GM12891 (cell line): ENCODE data around the gene P2RY14.

Experiments used
- DNase-seq: peaks from one replicate; pipeline ENCODE4 v3.0.0; 2011; ENCODE audit warnings: low spot score; ENCODE audit not compliant: insufficient read length
- FAIRE-seq: peaks from 2 replicates; lab custom pipeline; 2011; peaks lifted over from hg19 to GRCh38; lab: Jason Lieb, UNC
- PAX5 ChIP-seq: IDR thresholded peaks from 2 replicates; pipeline ENCODE4 v1.6.1; 2011; ENCODE audit warnings: low read length, moderate library complexity, mild to moderate bottlenecking; ENCODE audit not compliant: insufficient read depth, severe bottlenecking
- POLR2A ChIP-seq: IDR thresholded peaks from 2 replicates; pipeline ENCODE4 v1.6.1; 2011; ENCODE audit warnings: low read depth, low read length, control low read depth
- POLR2AphosphoS5 ChIP-seq: IDR thresholded peaks from 2 replicates; pipeline ENCODE4 v1.6.1; 2011; ENCODE audit warnings: low read depth, low read length, control low read depth
- POU2F2 ChIP-seq: IDR thresholded peaks from 2 replicates; pipeline ENCODE4 v1.6.1; 2011; ENCODE audit warnings: low read depth, mild to moderate bottlenecking, control low read depth, low read length, moderate library complexity
- SPI1 ChIP-seq: IDR thresholded peaks from 2 replicates; pipeline ENCODE4 v1.6.1; 2011; ENCODE audit warnings: low read depth, low read length, control low read depth
- TAF1 ChIP-seq: IDR thresholded peaks from 2 replicates; pipeline ENCODE4 v1.6.1; 2011; ENCODE audit warnings: low read depth, low read length, control low read depth

The P2RY14 gene

DNA sequence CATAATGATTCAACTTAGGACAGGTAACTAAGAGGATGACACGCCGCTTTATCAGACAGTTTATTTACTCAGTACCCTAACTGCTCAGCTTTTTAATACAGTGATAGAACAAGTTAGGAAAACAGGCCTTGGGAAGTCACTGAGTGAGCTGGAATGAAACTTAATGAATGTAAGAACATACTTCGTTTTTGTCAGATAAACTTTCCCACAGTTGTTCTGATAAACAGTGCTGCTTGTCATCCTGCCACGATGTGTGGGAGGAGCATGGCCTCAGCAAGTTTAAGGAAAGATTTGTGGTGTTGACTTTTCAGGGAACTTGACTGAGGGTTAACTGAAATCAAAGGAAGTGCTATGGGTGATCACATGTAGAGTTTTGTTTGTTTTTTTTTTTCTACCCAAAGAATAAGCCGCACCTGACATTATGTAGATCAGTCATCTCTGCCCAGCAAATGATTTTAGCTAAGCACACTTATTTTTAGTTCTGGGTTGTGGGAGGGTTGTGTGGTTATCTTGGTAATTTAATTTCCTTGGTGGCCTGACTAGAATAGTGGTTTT lies 5.6 kb upstream of the P2RY14 start:
- DNase-seq (no peak), FAIRE-seq (no peak)
- TF ChIP-seq POU2F2 (no peak), TAF1 (no peak), POLR2AphosphoS5 (no peak), PAX5 (no peak), SPI1 (no peak), POLR2A (no peak)

DNA sequence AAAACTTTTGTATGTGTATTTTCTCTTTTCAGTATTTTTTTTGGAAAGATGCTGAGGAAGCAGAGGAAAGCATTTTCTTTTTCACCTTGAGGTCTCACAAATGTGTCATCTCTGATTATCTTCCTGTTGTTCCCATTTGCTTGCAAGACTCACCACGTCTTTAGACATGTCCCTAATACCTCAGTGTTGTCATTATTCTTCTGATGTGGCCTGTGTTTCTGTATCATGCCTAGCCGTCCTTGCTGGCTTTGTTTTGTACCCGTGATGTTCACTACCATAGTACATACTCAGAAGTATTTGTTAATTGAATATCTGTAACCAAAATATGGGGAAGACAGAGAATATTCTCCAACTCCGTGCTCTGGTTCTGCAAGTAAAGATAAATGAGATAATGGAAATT lies 5.0 kb upstream of the P2RY14 start:
- FAIRE-seq (no peak), DNase-seq (no peak)
- TF ChIP-seq PAX5 (no peak), SPI1 (no peak), POU2F2 (no peak), POLR2A (no peak), TAF1 (no peak), POLR2AphosphoS5 (no peak)

- TF ChIP-seq TAF1 (no peak), PAX5 (no peak), POU2F2 (no peak)
- FAIRE-seq (no peak), DNase-seq (peak; percentile 10)
Observed at GRCh38 chr3:151282921-151283320, 4.6 kb upstream of the P2RY14 start.

- no peak for DNase-seq
- TF ChIP-seq SPI1 (no peak), TAF1 (no peak), POLR2A (no peak), POLR2AphosphoS5 (no peak), POU2F2 (no peak), PAX5 (no peak)
Observed at GRCh38 chr3:151281671-151282324, 3.5 kb upstream of the P2RY14 start.

DNA sequence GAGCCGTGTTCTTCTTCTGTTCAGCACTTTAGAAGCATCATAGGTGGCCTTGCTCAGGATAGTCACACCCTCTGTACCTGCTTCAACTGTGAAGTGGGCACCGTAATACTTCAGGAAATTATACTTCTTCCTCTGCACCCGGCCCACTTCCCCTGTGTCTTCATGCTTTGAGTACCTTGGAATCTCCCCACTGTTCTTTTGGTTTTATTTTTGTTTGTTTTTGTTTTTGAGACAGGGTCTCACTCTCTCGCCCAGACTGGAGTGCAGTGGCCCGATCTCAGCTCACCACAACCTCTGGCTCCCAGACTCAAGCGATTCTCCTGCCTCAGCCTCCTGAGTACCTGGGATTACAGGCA lies 1.7 kb downstream of the P2RY14 start:
- DNase-seq (no peak), FAIRE-seq (peak; percentile 82)
- no peak for TF ChIP-seq POLR2A
- peak; percentile 78 for TF ChIP-seq SPI1

More at GRCh38 chr3:151281671-151282324, 3.5 kb upstream of the P2RY14 start:
- FAIRE-seq = no peak

- FAIRE-seq = no peak
- no peak for TF ChIP-seq PAX5
- no peak for TF ChIP-seq SPI1
- TF ChIP-seq POU2F2 = no peak
- TF ChIP-seq TAF1 = no peak
- TF ChIP-seq POLR2A = no peak
- TF ChIP-seq POLR2AphosphoS5 = no peak
- DNase-seq = no peak
Observed at GRCh38 chr3:151276038-151276686, 2.2 kb downstream of the P2RY14 start.

DNA sequence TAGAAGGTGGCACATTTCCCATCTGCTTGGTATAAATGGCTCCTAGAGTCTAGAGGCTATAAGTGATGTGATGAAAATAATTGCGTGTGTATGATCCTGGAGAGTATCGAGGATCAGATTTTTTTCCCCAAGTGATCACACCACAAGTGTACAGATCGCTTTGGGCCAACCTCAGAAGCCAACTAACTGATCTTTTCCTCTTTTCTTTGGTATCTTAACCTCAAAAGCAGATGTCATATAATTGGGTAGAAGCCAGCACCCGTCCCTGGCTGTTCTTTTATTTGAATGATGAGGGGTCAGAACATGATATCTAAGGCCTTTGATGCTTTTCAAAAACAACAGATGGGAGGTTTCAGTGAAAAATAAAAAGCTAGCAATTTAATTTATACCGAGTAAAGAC lies 3.3 kb downstream of the P2RY14 start:
- no peak for FAIRE-seq
- no peak for TF ChIP-seq PAX5
- no peak for TF ChIP-seq POLR2AphosphoS5
- TF ChIP-seq TAF1 = no peak
- TF ChIP-seq POU2F2 = no peak
- TF ChIP-seq POLR2A = no peak
- TF ChIP-seq SPI1 = no peak
- DNase-seq = no peak

DNA sequence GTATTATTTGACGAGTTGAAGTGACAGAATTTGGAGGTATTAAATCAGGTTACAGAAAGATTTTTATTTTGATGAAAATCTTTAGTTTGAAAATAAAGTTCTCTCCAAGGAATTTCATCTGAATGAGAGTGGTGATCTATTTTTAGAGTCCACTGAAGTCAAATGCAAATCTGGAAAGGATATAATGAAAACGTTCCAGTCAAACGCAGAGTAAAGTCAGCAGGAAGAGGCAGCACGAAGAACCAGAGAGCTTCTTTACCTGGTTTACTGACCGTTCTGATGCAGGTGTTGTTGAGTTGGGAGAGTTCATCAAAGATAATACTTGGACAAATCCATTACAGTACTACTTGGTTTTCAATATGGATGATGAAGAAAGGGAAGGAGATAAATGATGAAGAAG lies 8.7 kb downstream of the P2RY14 start:
- FAIRE-seq = no peak
- no peak for DNase-seq
- TF ChIP-seq POLR2AphosphoS5 = no peak

GRCh38 chr3:151268267-151269235 lies 9.8 kb downstream of the P2RY14 start:
- FAIRE-seq (peak; percentile 65), DNase-seq (no peak)
- TF ChIP-seq TAF1 = no peak
- no peak for TF ChIP-seq POU2F2
- no peak for TF ChIP-seq POLR2AphosphoS5
- TF ChIP-seq SPI1 = no peak
- no peak for TF ChIP-seq POLR2A
- no peak for TF ChIP-seq PAX5

DNA sequence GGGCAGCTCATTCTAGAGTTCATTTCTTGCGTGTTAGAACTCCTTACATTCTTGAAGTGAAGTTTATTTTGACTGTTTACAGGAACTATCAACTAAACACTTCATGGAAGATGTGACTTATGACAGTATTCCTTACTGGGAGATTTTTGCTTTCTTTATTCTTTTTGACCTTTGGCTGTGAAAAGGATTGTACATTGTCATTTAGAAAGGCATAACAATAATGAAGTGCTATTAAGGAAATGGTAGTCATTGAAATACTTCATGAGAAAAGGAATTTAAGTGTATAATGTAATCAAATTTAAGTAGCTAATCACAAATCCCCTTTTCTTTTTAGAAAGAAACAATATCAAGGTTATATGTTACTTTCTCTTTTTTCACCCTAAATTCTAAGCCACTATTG lies 11.3 kb downstream of the P2RY14 start:
- no peak for DNase-seq
- TF ChIP-seq POU2F2 (no peak), SPI1 (no peak), POLR2AphosphoS5 (no peak), TAF1 (no peak), PAX5 (no peak), POLR2A (no peak)
- FAIRE-seq = no peak
